Tibial nerve (tissue), 4 donors: ENCODE measurements around the gene SEMA3C.

Source experiments
- EP300 ChIP-seq, 2 donors: sonication (generic); formaldehyde crosslinking; IDR thresholded peaks; one replicate each; pipeline ENCODE4 v1.6.1; 2017; ENCODE audit warnings: antibody characterized with exemption in 2 of 2, mild to moderate bottlenecking in 1 of 2
- POLR2A ChIP-seq, 2 donors: fragments of 450-650 bp; IDR thresholded peaks; one replicate each; pipeline ENCODE4 v1.6.1; 2017; ENCODE audit warnings: antibody characterized with exemption in 2 of 2, mild to moderate bottlenecking in 2 of 2, moderate library complexity in 2 of 2
- TF ChIP-seq, protein P1 (sequence below), 5 experiments: fragments of 200-600 bp in 3 of 5; fragments of 450-650 bp in 2 of 5; sonication (generic) in 3 of 5; IDR thresholded peaks; one replicate each; pipeline ENCODE4 v1.5.1; 2016 to 2019; ENCODE audit warnings: antibody characterized with exemption in 5 of 5, mild to moderate bottlenecking in 3 of 5, moderate library complexity in 2 of 5

DNA sequence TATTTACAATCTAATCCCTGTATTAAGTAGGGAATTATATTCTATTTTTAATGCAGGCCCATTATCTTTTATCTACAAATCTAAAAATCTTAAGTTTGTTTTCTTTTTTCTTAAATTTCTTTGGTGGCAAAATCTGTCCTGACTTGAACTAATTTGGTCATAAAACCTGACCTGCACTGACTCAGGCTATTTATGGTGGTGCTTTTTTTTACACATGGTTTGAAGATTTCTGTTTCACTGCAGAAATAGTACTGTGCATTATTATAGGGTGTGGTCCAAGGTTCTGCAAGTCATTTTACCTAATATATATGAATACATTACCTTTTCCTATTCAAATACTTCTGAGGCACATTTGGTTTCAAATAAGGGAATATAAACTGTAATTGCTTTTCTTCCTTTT, 143.4 kb downstream of the SEMA3C start:
- TF ChIP-seq, protein P1, sequence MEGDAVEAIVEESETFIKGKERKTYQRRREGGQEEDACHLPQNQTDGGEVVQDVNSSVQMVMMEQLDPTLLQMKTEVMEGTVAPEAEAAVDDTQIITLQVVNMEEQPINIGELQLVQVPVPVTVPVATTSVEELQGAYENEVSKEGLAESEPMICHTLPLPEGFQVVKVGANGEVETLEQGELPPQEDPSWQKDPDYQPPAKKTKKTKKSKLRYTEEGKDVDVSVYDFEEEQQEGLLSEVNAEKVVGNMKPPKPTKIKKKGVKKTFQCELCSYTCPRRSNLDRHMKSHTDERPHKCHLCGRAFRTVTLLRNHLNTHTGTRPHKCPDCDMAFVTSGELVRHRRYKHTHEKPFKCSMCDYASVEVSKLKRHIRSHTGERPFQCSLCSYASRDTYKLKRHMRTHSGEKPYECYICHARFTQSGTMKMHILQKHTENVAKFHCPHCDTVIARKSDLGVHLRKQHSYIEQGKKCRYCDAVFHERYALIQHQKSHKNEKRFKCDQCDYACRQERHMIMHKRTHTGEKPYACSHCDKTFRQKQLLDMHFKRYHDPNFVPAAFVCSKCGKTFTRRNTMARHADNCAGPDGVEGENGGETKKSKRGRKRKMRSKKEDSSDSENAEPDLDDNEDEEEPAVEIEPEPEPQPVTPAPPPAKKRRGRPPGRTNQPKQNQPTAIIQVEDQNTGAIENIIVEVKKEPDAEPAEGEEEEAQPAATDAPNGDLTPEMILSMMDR (IDR thresholded peaks at IDR 0.05): no peak
- TF ChIP-seq POLR2A (IDR thresholded peaks at IDR 0.05) (no peak), EP300 (IDR thresholded peaks at IDR 0.05) (no peak)
